Small intestine (tissue), 7 donors: ENCODE measurements around the gene NPHP3. TPM values are rescaled to one million over a fixed set of nuclear protein-coding genes. Genes with fewer than 3 reads are reported as not detected.

Experiments used
- DNase-seq, 2 donors: peaks; one replicate each; pipeline versions ENCODE4 v3.0.0 to v3.0.0-alpha.2; 2013
- FAIRE-seq: peaks from 2 replicates; lab custom pipeline; 2012; peaks lifted over from hg19 to GRCh38; lab: Jason Lieb, UNC
- H3K27ac ChIP-seq, 3 donors: one replicate each; pipeline ENCODE4 v1.5.1; 2013; ENCODE audit warnings: low read length in 2 of 3, mild to moderate bottlenecking in 2 of 3, control low read depth in 1 of 3, inconsistent platforms in 1 of 3, low read depth in 1 of 3, moderate library complexity in 1 of 3
- H3K27me3 ChIP-seq, 3 donors: one replicate each; pipeline ENCODE4 v1.6.1; 2013; ENCODE audit warnings: low read length in 3 of 3, inconsistent platforms in 1 of 3; ENCODE audit not compliant: control insufficient read depth in 3 of 3, insufficient read depth in 3 of 3
- H3K36me3 ChIP-seq, 3 donors: one replicate each; pipeline ENCODE4 v1.6.1; 2013; ENCODE audit warnings: low read length in 3 of 3, inconsistent platforms in 1 of 3, low read depth in 1 of 3, mild to moderate bottlenecking in 1 of 3, moderate library complexity in 1 of 3; ENCODE audit not compliant: control insufficient read depth in 3 of 3, insufficient read depth in 2 of 3
- H3K4me1 ChIP-seq, 3 donors: one replicate each; pipeline ENCODE4 v1.6.1; 2013; ENCODE audit warnings: low read length in 2 of 3, inconsistent platforms in 1 of 3, low read depth in 1 of 3, mild to moderate bottlenecking in 1 of 3, moderate library complexity in 1 of 3; ENCODE audit not compliant: control insufficient read depth in 3 of 3, insufficient read depth in 2 of 3
- H3K4me3 ChIP-seq, 3 donors: one replicate each; pipeline ENCODE4 v1.5.1; 2013; ENCODE audit warnings: low read length in 3 of 3, control low read depth in 1 of 3, inconsistent platforms in 1 of 3, low read depth in 1 of 3, mild to moderate bottlenecking in 1 of 3, moderate library complexity in 1 of 3
- H3K9me3 ChIP-seq, 2 donors: one replicate each; pipeline ENCODE4 v1.6.1; 2013; ENCODE audit warnings: low read depth in 1 of 2, low read length in 1 of 2; ENCODE audit not compliant: control insufficient read depth in 2 of 2, insufficient read depth in 1 of 2
- WGBS, 3 donors: extraction: QIAGEN DNeasy Blood & Tissue Kit; methylation state at CpG; one replicate each; pipeline ENCODE4 v1.1.7; 2013; 5-methylcytosine and 5-hydroxymethylcytosine counted together
- polyA plus RNA-seq, 4 donors: library from polyadenylated mRNA; stranded (reverse) in 3 of 4; unstranded in 1 of 4; fragments of 200-250 nt in 3 of 4; fragments of 120-200 nt in 1 of 4; gene quantifications; one replicate each; pipeline versions ENCODE4 v1.2.1 to v1.2.3, GENCODE V29; 2013
- donor health status: healthy with polysubstance abuse.
- donor health status: control.
- donor health status: control.
- donor health status: Bipolar disorder and iron deficiency.
- donor health status: healthy.

NPHP3 gene
- polyA plus RNA-seq, 4 donors = 3.8 to 30.0 (median 11.6) TPM

DNA sequence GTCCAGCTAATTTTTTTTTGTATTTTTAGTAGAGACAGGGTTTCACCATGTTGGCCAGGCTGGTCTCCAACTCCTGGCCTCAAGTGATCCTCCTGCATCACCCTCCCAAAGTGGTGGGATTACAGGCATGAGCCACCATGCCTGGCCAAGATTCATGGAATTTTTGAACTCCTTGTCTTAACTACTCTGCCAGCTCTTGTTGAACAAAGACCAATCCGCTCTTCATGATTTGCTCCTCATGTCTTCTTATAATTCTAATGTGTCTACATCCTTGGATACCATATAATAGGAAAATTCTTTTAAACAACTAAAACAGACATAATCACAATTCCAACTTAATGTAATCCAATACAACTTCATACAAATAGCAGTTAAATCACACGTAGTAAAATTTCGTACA lies 40.8 kb downstream of the NPHP3 start:
- H3K27ac ChIP-seq = no peak overlapping the region
- peaks cover 0 to 18% (median 6%) of the 10 kb centered on the region in 3 donors for H3K36me3 ChIP-seq
- no peaks in the 10 kb centered on the region for H3K9me3 ChIP-seq
- H3K4me1 ChIP-seq = no peaks in the 10 kb centered on the region
- WGBS, 3 donors = 97 to 98% (median 97%) methylated on average over 3 of the region's 3 CpGs
- peak; percentile 68 for FAIRE-seq
- H3K4me3 ChIP-seq = no peak overlapping the region
- no peaks in the 10 kb centered on the region for H3K27me3 ChIP-seq
- DNase-seq = no peak

DNA sequence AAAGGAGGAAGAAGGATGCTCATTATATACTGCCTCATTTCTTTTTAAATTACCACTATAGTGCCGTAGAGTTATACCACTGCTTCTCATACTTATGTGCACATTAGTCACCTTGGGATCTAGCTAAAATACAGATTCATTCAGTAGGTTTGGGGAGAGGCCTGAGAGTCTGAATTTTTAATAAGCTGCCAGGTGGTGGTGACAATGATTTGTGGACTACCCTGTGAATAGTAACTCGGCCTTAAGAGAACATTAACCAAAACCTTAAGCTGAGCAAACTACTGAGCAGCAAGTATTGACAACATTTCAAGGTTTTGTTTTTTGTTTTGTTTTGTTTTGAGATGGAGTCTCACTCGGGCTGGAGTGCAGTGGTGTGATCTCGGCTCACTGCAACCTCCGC lies 42.3 kb downstream of the NPHP3 start:
- H3K9me3 ChIP-seq = no peaks in the 10 kb centered on the region
- no peaks in the 10 kb centered on the region for H3K4me1 ChIP-seq
- DNase-seq (no peak), FAIRE-seq (no peak)
- no peak overlapping the region for H3K27ac ChIP-seq
- 87 to 92% (median 88%) methylated on average over 5 of the region's 5 CpGs for WGBS, 3 donors
- no peaks in the 10 kb centered on the region for H3K27me3 ChIP-seq
- H3K36me3 ChIP-seq = peaks cover 0 to 12% (median 7%) of the 10 kb centered on the region in 3 donors
- no peak overlapping the region for H3K4me3 ChIP-seq

DNA sequence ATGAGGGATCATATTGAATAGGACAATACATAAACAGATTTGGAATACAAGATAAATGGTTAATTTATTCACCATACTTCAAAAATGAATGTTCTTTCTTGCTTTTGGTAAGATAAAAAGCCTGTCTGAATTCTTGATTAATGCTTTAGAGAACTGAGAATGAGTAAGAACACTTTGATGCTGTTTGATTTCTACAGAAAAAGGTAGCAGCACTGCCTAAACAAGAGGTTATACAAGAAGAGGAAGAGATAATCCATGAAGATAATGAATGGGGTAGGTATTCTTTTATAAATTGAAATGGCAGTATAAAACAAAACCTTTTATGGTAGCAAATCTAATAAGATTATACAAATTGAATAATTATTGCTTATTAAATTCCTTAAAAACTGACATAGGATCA lies 46.8 kb downstream of the NPHP3 start:
- no peaks in the 10 kb centered on the region for H3K27me3 ChIP-seq
- no peaks in the 10 kb centered on the region for H3K9me3 ChIP-seq
- no peak overlapping the region for H3K27ac ChIP-seq
- no peak overlapping the region for H3K4me3 ChIP-seq
- no peak for FAIRE-seq
- peaks cover 0 to 20% (median 7%) of the 10 kb centered on the region in 3 donors for H3K36me3 ChIP-seq
- no peak for DNase-seq
- no peaks in the 10 kb centered on the region for H3K4me1 ChIP-seq

- WGBS, 3 donors = 93 to 96% (median 95%) methylated on average over 5 of the region's 5 CpGs
- FAIRE-seq = no peak
- Histone ChIP-seq H3K27ac (no peak overlapping the region), H3K27me3 (no peaks in the 10 kb centered on the region), H3K36me3 (peaks cover 0 to 13% (median 4%) of the 10 kb centered on the region in 3 donors), H3K4me1 (peaks cover 0 to 8% (median 3%) of the 10 kb centered on the region in 3 donors), H3K9me3 (no peaks in the 10 kb centered on the region), H3K4me3 (no peak overlapping the region)
- no peak for DNase-seq
These were observed 52.9 kb downstream of the NPHP3 start for GRCh38 chr3:132669256-132669777.

DNA sequence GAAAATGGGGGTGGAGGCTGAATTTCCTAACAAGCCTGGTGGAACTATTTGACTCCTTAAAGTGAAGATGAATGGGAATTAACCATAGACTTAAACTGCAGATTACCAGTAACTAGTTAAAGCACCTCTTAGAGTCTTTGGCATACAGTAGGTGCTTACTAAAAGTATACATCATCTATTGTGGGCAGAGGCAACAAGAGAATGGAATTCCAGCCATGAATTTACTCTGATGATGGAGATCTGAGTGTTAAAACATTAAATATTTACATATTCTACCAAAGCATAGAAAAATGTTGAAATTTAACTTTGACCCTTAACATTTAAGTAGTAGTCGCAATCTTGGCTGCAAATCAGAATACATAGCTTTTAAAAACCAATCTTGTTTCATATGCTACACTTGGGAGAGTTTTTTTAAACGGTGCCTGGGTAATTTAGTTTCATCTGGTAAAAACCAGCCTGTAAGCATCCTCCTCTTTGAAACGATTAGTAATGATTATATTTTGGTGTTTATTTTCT lies 56.9 kb downstream of the NPHP3 start:
- H3K4me1 ChIP-seq = peaks cover 2 to 13% (median 8%) of the 10 kb centered on the region in 3 donors
- no peaks in the 10 kb centered on the region for H3K27me3 ChIP-seq
- no peaks in the 10 kb centered on the region for H3K9me3 ChIP-seq
- peak; percentile 47 for FAIRE-seq
- 55 to 65% (median 58%) methylated on average over 3 of the region's 3 CpGs for WGBS, 3 donors
- H3K36me3 ChIP-seq = peaks cover 0 to 5% (median 0%) of the 10 kb centered on the region in 3 donors
- H3K4me3 ChIP-seq = no peak overlapping the region
- H3K27ac ChIP-seq = no peak overlapping the region
- DNase-seq = no peak

DNA sequence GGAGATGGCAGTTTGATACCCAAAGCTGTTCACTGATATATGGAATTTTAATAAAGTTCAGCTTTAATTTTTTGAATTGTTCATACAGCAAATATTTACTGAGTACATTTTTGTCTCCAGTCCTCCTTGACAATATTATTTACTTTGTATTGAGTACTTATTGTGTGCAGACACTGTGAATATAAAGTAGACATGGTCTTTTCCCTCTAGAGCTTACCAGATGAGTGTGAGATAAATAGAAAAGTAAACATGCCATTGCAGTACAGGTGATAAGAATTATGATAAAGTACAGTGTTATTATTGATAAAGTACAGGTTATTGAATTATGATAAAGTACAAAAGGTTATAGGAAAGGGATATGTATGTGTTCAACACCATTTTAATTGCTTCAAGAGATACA lies 60.0 kb downstream of the NPHP3 start:
- Histone ChIP-seq H3K4me3 (no peak overlapping the region), H3K27ac (peak overlapping the region in 1 of 3 donors; percentile 19), H3K4me1 (peaks cover 2 to 11% (median 6%) of the 10 kb centered on the region in 3 donors), H3K9me3 (no peaks in the 10 kb centered on the region), H3K36me3 (no peaks in the 10 kb centered on the region), H3K27me3 (no peaks in the 10 kb centered on the region)
- no peak for DNase-seq
- no peak for FAIRE-seq

DNA sequence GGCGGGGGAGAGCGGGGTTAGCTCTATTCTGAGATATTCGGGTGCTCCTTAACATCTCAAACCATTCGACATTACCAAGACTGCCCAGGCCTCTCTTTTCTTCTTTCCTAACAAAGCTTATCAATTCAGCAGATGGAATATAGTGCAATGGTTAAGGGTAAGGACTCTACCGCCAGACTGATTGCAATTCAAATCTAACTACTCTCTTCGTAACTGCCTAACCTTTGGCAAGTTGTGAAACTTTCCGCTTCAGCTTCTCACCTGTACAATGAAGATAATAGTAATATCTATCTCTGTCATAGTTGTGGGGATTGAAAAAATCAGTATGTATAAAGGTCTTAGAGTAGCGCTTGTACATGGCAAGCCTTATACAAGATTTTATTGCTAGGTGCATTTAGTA lies 61.1 kb downstream of the NPHP3 start:
- Histone ChIP-seq H3K4me3 (peak overlapping the region; percentile 29 to 88 (median 86)), H3K9me3 (no peaks in the 10 kb centered on the region), H3K4me1 (peaks cover 2 to 13% (median 6%) of the 10 kb centered on the region in 3 donors), H3K27me3 (no peaks in the 10 kb centered on the region), H3K36me3 (peaks cover 0 to 2% (median 0%) of the 10 kb centered on the region in 3 donors), H3K27ac (peak overlapping the region; percentile 89 to 93 (median 91))
- 3 to 16% (median 12%) methylated on average over 8 of the region's 8 CpGs for WGBS, 3 donors
- FAIRE-seq (no peak), DNase-seq (peak; percentile 75 to 87)

- Histone ChIP-seq H3K4me1 (peaks cover 2 to 14% (median 6%) of the 10 kb centered on the region in 3 donors), H3K27ac (peak overlapping the region; percentile 89 to 93 (median 91)), H3K36me3 (peaks cover 0 to 2% (median 0%) of the 10 kb centered on the region in 3 donors), H3K27me3 (no peaks in the 10 kb centered on the region), H3K4me3 (peak overlapping the region; percentile 84 to 88 (median 86)), H3K9me3 (no peaks in the 10 kb centered on the region)
- 0% methylated on average over 5 of the region's 5 CpGs for WGBS, 3 donors
- no peak for FAIRE-seq
- peak in 1 of 2 donors; percentile 52 for DNase-seq
These were observed 61.5 kb downstream of the NPHP3 start for GRCh38 chr3:132660811-132661070.
